ENCODE results near the gene IGDCC3.

DNA sequence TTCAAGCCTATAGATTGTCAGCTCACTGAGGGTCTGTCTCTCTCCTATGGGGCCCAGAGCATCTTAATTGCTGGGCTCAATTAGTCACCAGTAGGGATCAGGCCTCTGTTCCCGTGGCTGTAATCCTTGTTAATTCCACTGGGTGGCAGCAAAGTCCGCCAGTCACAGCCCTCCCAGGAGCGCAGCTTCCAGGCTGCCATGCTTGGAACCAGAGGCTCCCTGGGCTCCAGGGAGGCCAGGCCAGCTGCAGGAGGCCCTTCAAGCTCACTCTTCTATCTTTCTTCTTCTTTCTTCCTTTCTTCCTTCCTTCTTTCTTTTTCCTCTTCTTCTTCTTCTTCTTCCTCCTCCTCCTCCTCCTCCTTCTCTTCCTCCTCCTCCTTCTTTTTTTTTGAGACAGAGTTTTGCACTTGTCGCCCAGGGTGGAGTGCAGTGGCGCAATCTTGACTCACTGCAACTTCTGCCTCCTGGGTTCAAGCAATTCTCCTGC lies 58.9 kb downstream of the IGDCC3 start:
- TF ChIP-seq POLR2AphosphoS5 (IDR thresholded peaks at IDR 0.05) (no peak), POLR2A (IDR thresholded peaks at IDR 0.05) (no peak)
- TF ChIP-seq, protein P1, sequence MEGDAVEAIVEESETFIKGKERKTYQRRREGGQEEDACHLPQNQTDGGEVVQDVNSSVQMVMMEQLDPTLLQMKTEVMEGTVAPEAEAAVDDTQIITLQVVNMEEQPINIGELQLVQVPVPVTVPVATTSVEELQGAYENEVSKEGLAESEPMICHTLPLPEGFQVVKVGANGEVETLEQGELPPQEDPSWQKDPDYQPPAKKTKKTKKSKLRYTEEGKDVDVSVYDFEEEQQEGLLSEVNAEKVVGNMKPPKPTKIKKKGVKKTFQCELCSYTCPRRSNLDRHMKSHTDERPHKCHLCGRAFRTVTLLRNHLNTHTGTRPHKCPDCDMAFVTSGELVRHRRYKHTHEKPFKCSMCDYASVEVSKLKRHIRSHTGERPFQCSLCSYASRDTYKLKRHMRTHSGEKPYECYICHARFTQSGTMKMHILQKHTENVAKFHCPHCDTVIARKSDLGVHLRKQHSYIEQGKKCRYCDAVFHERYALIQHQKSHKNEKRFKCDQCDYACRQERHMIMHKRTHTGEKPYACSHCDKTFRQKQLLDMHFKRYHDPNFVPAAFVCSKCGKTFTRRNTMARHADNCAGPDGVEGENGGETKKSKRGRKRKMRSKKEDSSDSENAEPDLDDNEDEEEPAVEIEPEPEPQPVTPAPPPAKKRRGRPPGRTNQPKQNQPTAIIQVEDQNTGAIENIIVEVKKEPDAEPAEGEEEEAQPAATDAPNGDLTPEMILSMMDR (IDR thresholded peaks at IDR 0.05), result peak in 3 of 4 experiments; percentile 93 to 96 (median 94)
